KMS-11 (cell line): ENCODE measurements around the gene KNCN.

Experiments
- H2AFZ ChIP-seq: fragments of 200-600 bp; sonication (generic); 2 replicates; pipeline ENCODE4 v1.6.1; 2016; ENCODE audit warnings: antibody characterized with exemption, mixed run types, low read depth
- H3K27ac ChIP-seq: fragments of 200-600 bp; sonication (generic); 2 replicates; pipeline ENCODE4 v1.6.1; 2016; ENCODE audit warnings: mild to moderate bottlenecking, mixed run types
- H3K27me3 ChIP-seq: fragments of 200-600 bp; sonication (generic); 2 replicates; pipeline ENCODE4 v1.6.1; 2017; ENCODE audit warnings: mild to moderate bottlenecking, low read depth, mixed run types, moderate library complexity; ENCODE audit not compliant: insufficient read depth
- H3K36me3 ChIP-seq: fragments of 200-600 bp; sonication (generic); 2 replicates; pipeline ENCODE4 v1.6.1; 2017; ENCODE audit warnings: mild to moderate bottlenecking, mixed run types; ENCODE audit not compliant: insufficient read depth
- H3K4me1 ChIP-seq: fragments of 200-600 bp; sonication (generic); 2 replicates; pipeline ENCODE4 v1.6.1; 2016; ENCODE audit warnings: mild to moderate bottlenecking, low read depth, mixed run types; ENCODE audit not compliant: poor library complexity, severe bottlenecking
- H3K4me2 ChIP-seq: fragments of 200-600 bp; sonication (generic); 2 replicates; pipeline ENCODE4 v1.7.0; 2016; ENCODE audit warnings: mild to moderate bottlenecking, mixed run types
- H3K4me3 ChIP-seq: fragments of 200-600 bp; sonication (generic); IDR thresholded peaks from 2 replicates; pipeline ENCODE4 v1.6.1; 2017; ENCODE audit warnings: low read depth, low read length, mixed read lengths; ENCODE audit not compliant: insufficient read depth
- H3K79me2 ChIP-seq: fragments of 200-600 bp; sonication (generic); 2 replicates; pipeline ENCODE4 v1.6.1; 2016; ENCODE audit warnings: low read depth, mixed run types; ENCODE audit not compliant: insufficient read depth
- H3K9ac ChIP-seq: fragments of 200-600 bp; sonication (generic); 2 replicates; pipeline ENCODE4 v1.6.1; 2016; ENCODE audit warnings: mild to moderate bottlenecking, mixed run types
- H4K20me1 ChIP-seq: fragments of 200-600 bp; sonication (generic); 2 replicates; pipeline ENCODE4 v1.6.1; 2016; ENCODE audit warnings: mild to moderate bottlenecking, mixed run types; ENCODE audit not compliant: insufficient read depth
- TF ChIP-seq, protein P1 (sequence below): fragments of 200-600 bp; sonication (generic); conservative IDR thresholded peaks from 2 replicates; pipeline ENCODE4 v1.6.1; 2017; ENCODE audit warnings: low read depth, mild to moderate bottlenecking, antibody characterized with exemption, low read length, moderate library complexity, mixed read lengths

Gene KNCN

DNA sequence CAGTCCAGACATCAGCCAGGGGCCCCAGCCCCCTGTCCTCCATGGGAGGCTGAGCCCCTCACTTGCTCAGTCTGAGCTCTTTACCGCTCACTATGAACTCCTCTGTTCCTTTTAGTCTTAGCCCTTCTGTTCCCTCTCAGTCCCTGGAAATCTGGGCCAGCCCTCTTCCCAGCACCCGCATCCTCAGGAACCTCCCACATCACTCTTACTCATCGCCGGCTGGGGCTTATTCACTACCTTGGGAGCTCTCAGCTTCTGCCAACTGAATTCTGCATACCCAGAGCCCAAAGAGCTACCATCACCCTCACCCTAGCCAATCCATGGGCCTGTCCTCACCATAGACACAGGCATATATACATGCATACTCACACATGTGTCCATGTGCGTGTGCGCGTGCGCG lies 11.5 kb downstream of the KNCN start:
- no peaks in the 10 kb centered on the region for H3K36me3 ChIP-seq
- H3K4me1 ChIP-seq, result no peaks in the 10 kb centered on the region
- H3K9ac ChIP-seq, result no peak overlapping the region
- no peak overlapping the region for H3K4me3 ChIP-seq
- no peak overlapping the region for H3K27ac ChIP-seq
- no peak overlapping the region for H2AFZ ChIP-seq
- no peak overlapping the region for H3K4me2 ChIP-seq
- no peaks in the 10 kb centered on the region for H3K79me2 ChIP-seq
- no peaks in the 10 kb centered on the region for H4K20me1 ChIP-seq
- H3K27me3 ChIP-seq, result no peaks in the 10 kb centered on the region; the same call in 1 of the 2 replicates
- TF ChIP-seq, protein P1, sequence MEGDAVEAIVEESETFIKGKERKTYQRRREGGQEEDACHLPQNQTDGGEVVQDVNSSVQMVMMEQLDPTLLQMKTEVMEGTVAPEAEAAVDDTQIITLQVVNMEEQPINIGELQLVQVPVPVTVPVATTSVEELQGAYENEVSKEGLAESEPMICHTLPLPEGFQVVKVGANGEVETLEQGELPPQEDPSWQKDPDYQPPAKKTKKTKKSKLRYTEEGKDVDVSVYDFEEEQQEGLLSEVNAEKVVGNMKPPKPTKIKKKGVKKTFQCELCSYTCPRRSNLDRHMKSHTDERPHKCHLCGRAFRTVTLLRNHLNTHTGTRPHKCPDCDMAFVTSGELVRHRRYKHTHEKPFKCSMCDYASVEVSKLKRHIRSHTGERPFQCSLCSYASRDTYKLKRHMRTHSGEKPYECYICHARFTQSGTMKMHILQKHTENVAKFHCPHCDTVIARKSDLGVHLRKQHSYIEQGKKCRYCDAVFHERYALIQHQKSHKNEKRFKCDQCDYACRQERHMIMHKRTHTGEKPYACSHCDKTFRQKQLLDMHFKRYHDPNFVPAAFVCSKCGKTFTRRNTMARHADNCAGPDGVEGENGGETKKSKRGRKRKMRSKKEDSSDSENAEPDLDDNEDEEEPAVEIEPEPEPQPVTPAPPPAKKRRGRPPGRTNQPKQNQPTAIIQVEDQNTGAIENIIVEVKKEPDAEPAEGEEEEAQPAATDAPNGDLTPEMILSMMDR, result no peak

GRCh38 chr1:46538147-46538546 lies 13.3 kb downstream of the KNCN start:
- Histone ChIP-seq H3K79me2 (no peaks in the 10 kb centered on the region), H3K36me3 (no peaks in the 10 kb centered on the region), H3K9ac (no peak overlapping the region), H4K20me1 (no peaks in the 10 kb centered on the region), H2AFZ (no peak overlapping the region), H3K27me3 (peaks cover 10% of the 10 kb centered on the region), H3K4me3 (no peak overlapping the region), H3K4me2 (no peak overlapping the region), H3K4me1 (no peaks in the 10 kb centered on the region), H3K27ac (no peak overlapping the region)
- TF ChIP-seq, protein P1, result no peak

- peaks cover 11% of the 10 kb centered on the region for H3K27me3 ChIP-seq
- no peak overlapping the region for H3K9ac ChIP-seq
- H4K20me1 ChIP-seq, result no peaks in the 10 kb centered on the region
- H3K79me2 ChIP-seq, result no peaks in the 10 kb centered on the region
- H2AFZ ChIP-seq, result no peak overlapping the region
- no peak overlapping the region for H3K4me3 ChIP-seq
- no peak overlapping the region for H3K27ac ChIP-seq
- H3K4me1 ChIP-seq, result no peaks in the 10 kb centered on the region
- TF ChIP-seq, protein P1, result no peak
- no peak overlapping the region for H3K4me2 ChIP-seq
- H3K36me3 ChIP-seq, result no peaks in the 10 kb centered on the region
These were observed 13.8 kb downstream of the KNCN start for GRCh38 chr1:46537651-46538050.

DNA sequence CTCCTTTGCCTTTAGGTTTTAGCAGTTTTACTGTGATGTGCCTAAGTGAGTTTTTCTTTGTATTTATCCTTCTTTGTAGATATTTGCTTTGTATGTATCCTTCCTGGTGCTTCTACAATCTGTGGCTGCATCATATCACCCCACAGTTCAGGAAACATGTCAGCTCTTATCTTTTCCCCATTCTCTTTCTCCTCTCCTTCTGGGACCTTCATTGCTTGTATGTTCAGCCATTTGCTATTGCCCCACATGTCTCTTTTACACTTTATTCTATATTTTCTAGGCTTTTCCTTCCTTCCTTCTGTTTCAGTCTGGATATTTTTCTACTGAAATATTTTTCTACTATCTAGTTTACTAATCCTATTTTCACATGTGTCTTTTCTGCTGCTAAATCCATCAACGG lies 14.9 kb downstream of the KNCN start:
- Histone ChIP-seq H3K27ac (no peak overlapping the region), H3K4me3 (no peak overlapping the region), H3K4me2 (no peak overlapping the region), H2AFZ (no peak overlapping the region), H3K27me3 (peaks cover 15% of the 10 kb centered on the region), H3K36me3 (no peaks in the 10 kb centered on the region), H3K4me1 (no peaks in the 10 kb centered on the region), H3K9ac (no peak overlapping the region), H4K20me1 (no peaks in the 10 kb centered on the region), H3K79me2 (no peaks in the 10 kb centered on the region)
- TF ChIP-seq, protein P1, result no peak
